Right lung (tissue), 5 donors: Measurements from ENCODE around the gene CTPS1. TPM values are rescaled to one million over a fixed set of nuclear protein-coding genes. Genes with fewer than 3 reads are reported as not detected.

Experiments
- DNase-seq, 2 donors: peaks; one replicate each; pipeline ENCODE4 v3.0.0-alpha.2; 2013
- polyA plus RNA-seq, 5 donors: library from polyadenylated mRNA; unstranded; fragments of 120-200 nt; gene quantifications; one replicate each; pipeline versions ENCODE4 v1.2.1 to v1.2.3, GENCODE V29; 2013; ENCODE audit warnings: inconsistent platforms in 1 of 5, low replicate concordance in 1 of 5; ENCODE audit not compliant: insufficient read length in 5 of 5, insufficient read depth in 1 of 5

CTPS1 gene
- polyA plus RNA-seq, 5 donors, result 19.6 to 26.6 (median 22.9) TPM

- no peak for DNase-seq
These were observed 23.1 kb upstream of the CTPS1 start for GRCh38 chr1:40956407-40956806.

- no peak for DNase-seq
These were observed 21.3 kb upstream of the CTPS1 start for GRCh38 chr1:40958210-40958609.

- no peak for DNase-seq
These were observed 14.0 kb upstream of the CTPS1 start for GRCh38 chr1:40965531-40965930.

- no peak for DNase-seq
These were observed 13.1 kb upstream of the CTPS1 start for GRCh38 chr1:40966417-40966816.

- no peak for DNase-seq
These were observed 10.1 kb upstream of the CTPS1 start for GRCh38 chr1:40969445-40969844.

GRCh38 chr1:40971966-40972365 is 7.5 kb upstream of the CTPS1 start:
- DNase-seq, result no peak

GRCh38 chr1:40973912-40974311 is 5.6 kb upstream of the CTPS1 start:
- DNase-seq, result no peak

- no peak for DNase-seq
These were observed 4.6 kb upstream of the CTPS1 start for GRCh38 chr1:40974945-40975344.

GRCh38 chr1:40976952-40977690 is 2.4 kb upstream of the CTPS1 start:
- no peak for DNase-seq

- no peak for DNase-seq
These were observed 1.8 kb upstream of the CTPS1 start for GRCh38 chr1:40977716-40978115.

- no peak for DNase-seq
These were observed 633 bp upstream of the CTPS1 start for GRCh38 chr1:40978886-40979240.

- no peak for DNase-seq
These were observed 564 bp downstream of the CTPS1 start for GRCh38 chr1:40980068-40980452.

GRCh38 chr1:40980453-40981121 is 1.1 kb downstream of the CTPS1 start:
- no peak for DNase-seq

GRCh38 chr1:40981691-40982448 is 2.4 kb downstream of the CTPS1 start:
- DNase-seq, result no peak

- DNase-seq, result no peak
These were observed 3.2 kb downstream of the CTPS1 start for GRCh38 chr1:40982721-40983120.

- no peak for DNase-seq
These were observed 3.8 kb downstream of the CTPS1 start for GRCh38 chr1:40983286-40983685.

GRCh38 chr1:40984066-40984465 is 4.6 kb downstream of the CTPS1 start:
- DNase-seq, result no peak

GRCh38 chr1:40984531-40984930 is 5.0 kb downstream of the CTPS1 start:
- no peak for DNase-seq

- no peak for DNase-seq
These were observed 5.7 kb downstream of the CTPS1 start for GRCh38 chr1:40985161-40985560.

GRCh38 chr1:40985875-40986274 is 6.4 kb downstream of the CTPS1 start:
- DNase-seq, result no peak

- DNase-seq, result no peak
These were observed 6.9 kb downstream of the CTPS1 start for GRCh38 chr1:40986328-40986783.

GRCh38 chr1:40986956-40987355 is 7.5 kb downstream of the CTPS1 start:
- no peak for DNase-seq
